HepG2 (cell line): Measurements from ENCODE around the gene MPG. TPM values are rescaled to one million over a fixed set of nuclear protein-coding genes. Genes with fewer than 3 reads are reported as not detected.

Experiments
- CEBPB ChIP-seq: IDR thresholded peaks from 2 replicates; pipeline ENCODE4 v1.6.1; 2011; ENCODE audit warnings: low read depth, low read length, improper control_type of control experiment, borderline replicate concordance
- CEBPZ ChIP-seq: IDR thresholded peaks from 2 replicates; pipeline ENCODE4 v1.6.1; 2012; ENCODE audit warnings: low read length, improper control_type of control experiment
- FOXK2 ChIP-seq: fragments of 450-650 bp; IDR thresholded peaks from 2 replicates; pipeline ENCODE4 v1.6.1; 2016
- GRHL1 ChIP-seq: sonication (generic); formaldehyde crosslinking; conservative IDR thresholded peaks from 2 replicates; pipeline ENCODE4 v1.8.0; 2022; ENCODE audit warnings: missing genetic modification reagents
- HNF1B ChIP-seq: sonication (generic); formaldehyde crosslinking; IDR thresholded peaks from 2 replicates; pipeline ENCODE4 v1.5.1; 2020; ENCODE audit warnings: mild to moderate bottlenecking, moderate library complexity, missing genetic modification reagents
- KAT8 ChIP-seq: IDR thresholded peaks from 2 replicates; pipeline ENCODE4 v1.6.1; 2016; ENCODE audit warnings: missing genetic modification reagents, missing compliant biosample characterization
- MAF1 ChIP-seq: sonication (generic); formaldehyde crosslinking; IDR thresholded peaks from 2 replicates; pipeline ENCODE4 v1.5.0; 2020; ENCODE audit warnings: missing genetic modification reagents, borderline replicate concordance
- PRMT3 ChIP-seq: sonication (generic); formaldehyde crosslinking; IDR thresholded peaks from 2 replicates; pipeline ENCODE4 v1.8.1; 2022; ENCODE audit warnings: low read depth, mild to moderate bottlenecking, moderate library complexity, missing genetic modification reagents, borderline replicate concordance
- RARG ChIP-seq: sonication (generic); formaldehyde crosslinking; IDR thresholded peaks from 2 replicates; pipeline ENCODE4 v1.4.0; 2020; ENCODE audit warnings: low read depth, mild to moderate bottlenecking, missing genetic modification reagents
- ZHX2 ChIP-seq, 2 experiments: sonication (generic) in 1 of 2; formaldehyde crosslinking in 1 of 2; IDR thresholded peaks; 2 replicates each; pipeline versions ENCODE4 v1.6.1 to v1.9.0; 2014 to 2022; ENCODE audit warnings: antibody characterized with exemption in 1 of 2, borderline replicate concordance in 1 of 2, inconsistent platforms in 1 of 2, low read depth in 1 of 2, missing genetic modification reagents in 1 of 2
- ZNF510 ChIP-seq: sonication (generic); formaldehyde crosslinking; IDR thresholded peaks from 2 replicates; pipeline ENCODE4 v1.4.0; 2020; ENCODE audit warnings: low read depth, mild to moderate bottlenecking, missing genetic modification reagents
- ZNF713 ChIP-seq: sonication (generic); formaldehyde crosslinking; IDR thresholded peaks from 2 replicates; pipeline ENCODE4 v1.4.0; 2020; ENCODE audit warnings: mild to moderate bottlenecking, missing genetic modification reagents
- ZSCAN22 ChIP-seq: sonication (generic); formaldehyde crosslinking; IDR thresholded peaks from 2 replicates; pipeline ENCODE4 v1.4.0; 2020; ENCODE audit warnings: mild to moderate bottlenecking, missing genetic modification reagents
- polyA plus RNA-seq, 8 experiments: library from polyadenylated mRNA; depleted of rRNA in 3 of 8; stranded (reverse) in 7 of 8; unstranded in 1 of 8; fragments of >200 nt; fragmentation: Illumina TruSeq in 4 of 8; extraction: Trizol in 4 of 8; gene quantifications; 2 replicates each; pipeline versions ENCODE4 v1.2.1 to v1.2.3, GENCODE V29; 2011 to 2016; ENCODE audit warnings: low read depth in 4 of 8, missing spikeins in 1 of 8, mixed read lengths in 1 of 8; ENCODE audit not compliant: insufficient read depth in 1 of 8
- total RNA-seq, 5 experiments: library from RNA; depleted of rRNA; stranded (reverse); fragments of >200 nt; fragmentation: Illumina TruSeq; extraction: Trizol; gene quantifications; 2 replicates each; pipeline ENCODE4 v1.2.3, GENCODE V29; 2016; ENCODE audit warnings: low read depth in 1 of 5

MPG gene
- total and polyA plus RNA-seq, 2 of the 13 experiments (the other 11 are each of a cell fraction or from before 2014, with no cell fraction given): 59.1 to 62.5 TPM

- TF ChIP-seq ZHX2 (IDR thresholded peaks at IDR 0.05; ENCODE audit: low read depth) (no peak), ZHX2 (CRISPR knock-in tag; IDR thresholded peaks at IDR 0.05; ENCODE audit: borderline replicate concordance) (no peak), RARG (CRISPR knock-in tag) (no peak), ZNF510 (CRISPR knock-in tag) (peak; percentile 80), HNF1B (CRISPR knock-in tag) (peak; percentile 43; the same call in 1 of the 2 replicates), ZNF713 (CRISPR knock-in tag) (no peak), MAF1 (no peak), CEBPZ (no peak), CEBPB (no peak), KAT8 (CRISPR knock-in tag) (0 out of 2 replicates have a peak, but pooled peaks have one; percentile 51), FOXK2 (no peak), PRMT3 (CRISPR knock-in tag) (no peak), GRHL1 (no peak; the same call in 1 of the 2 replicates), ZSCAN22 (CRISPR knock-in tag) (no peak)
Observed at GRCh38 chr16:53346-54236, 24.4 kb upstream of the MPG start, which contains the start of the genes POLR3K and SNRNP25 (continued).
